Endothelial cell (in vitro differentiated cells): ENCODE measurements around the gene CRIP1. TPM values are rescaled to one million over a fixed set of nuclear protein-coding genes. Genes with fewer than 3 reads are reported as not detected.

Experiments
- DNase-seq: peaks from one replicate; pipeline ENCODE4 v3.0.0; 2021; ENCODE audit warnings: low spot score
- H3K27ac Mint-ChIP-seq: one replicate; pipeline ENCODE4 v1.8.0; 2021; ENCODE audit warnings: mixed read lengths, inconsistent platforms; ENCODE audit not compliant: unreplicated experiment
- H3K27me3 Mint-ChIP-seq: one replicate; pipeline ENCODE4 v1.8.0; 2021; ENCODE audit warnings: mild to moderate bottlenecking, moderate library complexity, mixed read lengths, inconsistent platforms; ENCODE audit not compliant: unreplicated experiment
- H3K36me3 Mint-ChIP-seq: one replicate; pipeline ENCODE4 v1.8.0; 2021; ENCODE audit warnings: mild to moderate bottlenecking, low read depth, mixed read lengths, inconsistent platforms; ENCODE audit not compliant: unreplicated experiment
- H3K4me1 Mint-ChIP-seq: one replicate; pipeline ENCODE4 v1.8.0; 2021; ENCODE audit warnings: mild to moderate bottlenecking, mixed read lengths, inconsistent platforms; ENCODE audit not compliant: unreplicated experiment
- H3K4me3 Mint-ChIP-seq: one replicate; pipeline ENCODE4 v1.8.0; 2021; ENCODE audit warnings: mild to moderate bottlenecking, mixed read lengths, inconsistent platforms; ENCODE audit not compliant: unreplicated experiment
- H3K9me3 Mint-ChIP-seq: one replicate; pipeline ENCODE4 v1.8.0; 2021; ENCODE audit warnings: mixed read lengths, inconsistent platforms; ENCODE audit not compliant: unreplicated experiment
- CTCF ChIP-seq: fragments of 200-600 bp; sonication (generic); IDR thresholded peaks from one replicate; pipeline ENCODE4 v1.5.0; 2021; ENCODE audit warnings: antibody characterized with exemption; ENCODE audit not compliant: unreplicated experiment
- total RNA-seq: library from RNA; stranded (reverse); fragmentation: NEBNext Ultra II Directional; extraction: Animal tissue kit (Norgen Biotek cat#: 25700); gene quantifications from one replicate; pipeline ENCODE4 v1.2.1, GENCODE V29; 2021; ENCODE audit not compliant: unreplicated experiment

The CRIP1 gene
- total RNA-seq, 1 donor from 2014 or later = 2.5 TPM

GRCh38 chr14:105500726-105501101, 14.0 kb downstream of the CRIP1 start:
- Mint-ChIP-seq H3K4me3 (no peak overlapping the region), H3K4me1 (no peaks in the 10 kb centered on the region), H3K9me3 (no peaks in the 10 kb centered on the region), H3K27me3 (peaks cover 8% of the 10 kb centered on the region), H3K27ac (no peak overlapping the region), H3K36me3 (no peaks in the 10 kb centered on the region)
- DNase-seq = no peak
- TF ChIP-seq CTCF = no peak

DNA sequence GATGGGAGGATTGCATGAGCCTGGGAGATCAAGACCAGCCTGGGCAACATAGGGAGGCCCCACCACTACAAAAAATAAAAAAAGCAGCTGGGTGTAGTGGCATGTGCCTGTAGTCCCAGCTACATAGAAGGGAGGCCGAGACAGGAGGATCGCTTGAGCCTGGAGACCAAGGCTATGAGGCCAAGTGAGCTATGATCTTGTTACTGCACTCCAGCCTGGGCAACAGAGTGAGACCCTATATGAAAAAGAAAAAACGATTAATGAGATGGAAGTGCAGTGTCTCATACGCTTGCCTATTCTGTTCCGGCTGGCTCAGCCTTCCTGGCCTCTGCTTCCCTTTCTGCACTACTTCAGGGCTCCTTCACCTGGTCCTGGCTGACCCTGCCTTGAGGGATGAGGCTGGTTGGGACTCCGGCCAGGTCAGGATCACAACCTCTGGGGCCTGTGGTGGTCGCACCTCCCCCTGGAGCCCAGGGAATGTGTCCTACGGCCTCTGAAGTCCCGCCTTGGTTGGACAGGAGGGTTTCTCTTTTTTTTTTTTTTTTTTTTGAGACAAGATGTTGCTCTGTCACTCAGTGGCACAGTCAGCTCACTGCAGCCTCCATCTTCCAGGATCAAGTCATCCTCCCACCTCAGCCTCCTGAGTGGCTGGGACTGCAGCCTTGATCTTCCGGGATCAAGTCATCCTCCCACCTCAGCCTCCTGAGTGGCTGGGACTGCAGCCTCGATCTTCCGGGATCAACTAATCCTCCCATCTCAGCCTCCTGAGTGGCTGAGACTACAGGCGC, 15.0 kb downstream of the CRIP1 start:
- H3K9me3 Mint-ChIP-seq = no peaks in the 10 kb centered on the region
- no peak for TF ChIP-seq CTCF
- DNase-seq = no peak
- peaks cover 8% of the 10 kb centered on the region for H3K27me3 Mint-ChIP-seq
- no peaks in the 10 kb centered on the region for H3K4me1 Mint-ChIP-seq
- no peaks in the 10 kb centered on the region for H3K36me3 Mint-ChIP-seq
- H3K27ac Mint-ChIP-seq = no peak overlapping the region
- H3K4me3 Mint-ChIP-seq = no peak overlapping the region

GRCh38 chr14:105502446-105503295, 16.0 kb downstream of the CRIP1 start:
- Mint-ChIP-seq H3K27me3 (peaks cover 8% of the 10 kb centered on the region), H3K36me3 (no peaks in the 10 kb centered on the region), H3K9me3 (no peaks in the 10 kb centered on the region), H3K4me1 (no peaks in the 10 kb centered on the region), H3K4me3 (no peak overlapping the region), H3K27ac (no peak overlapping the region)
- no peak for DNase-seq
- TF ChIP-seq CTCF = no peak

DNA sequence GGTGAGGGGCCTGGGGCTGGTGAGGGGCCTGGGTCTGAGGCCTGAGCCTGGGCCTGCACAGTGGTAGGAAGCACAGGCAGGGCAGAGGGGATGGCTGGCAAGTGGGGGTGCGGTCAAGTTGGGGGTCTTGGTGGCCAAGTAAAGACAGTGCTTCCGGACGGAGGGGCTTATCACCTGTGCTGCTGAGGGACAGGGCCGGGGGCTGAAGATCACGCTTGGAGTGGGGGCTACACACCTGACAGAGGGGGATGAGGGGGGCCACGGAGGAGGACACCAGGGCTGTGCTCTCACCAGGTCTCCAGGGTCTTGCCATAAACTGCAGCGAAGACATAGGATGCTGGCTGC, 16.6 kb downstream of the CRIP1 start:
- H3K27ac Mint-ChIP-seq = no peak overlapping the region
- H3K27me3 Mint-ChIP-seq = peaks cover 11% of the 10 kb centered on the region
- no peaks in the 10 kb centered on the region for H3K9me3 Mint-ChIP-seq
- no peak for TF ChIP-seq CTCF
- no peak for DNase-seq
- no peak overlapping the region for H3K4me3 Mint-ChIP-seq
- no peaks in the 10 kb centered on the region for H3K36me3 Mint-ChIP-seq
- no peaks in the 10 kb centered on the region for H3K4me1 Mint-ChIP-seq
